ENCODE data around the gene DIS3L2.

DNA sequence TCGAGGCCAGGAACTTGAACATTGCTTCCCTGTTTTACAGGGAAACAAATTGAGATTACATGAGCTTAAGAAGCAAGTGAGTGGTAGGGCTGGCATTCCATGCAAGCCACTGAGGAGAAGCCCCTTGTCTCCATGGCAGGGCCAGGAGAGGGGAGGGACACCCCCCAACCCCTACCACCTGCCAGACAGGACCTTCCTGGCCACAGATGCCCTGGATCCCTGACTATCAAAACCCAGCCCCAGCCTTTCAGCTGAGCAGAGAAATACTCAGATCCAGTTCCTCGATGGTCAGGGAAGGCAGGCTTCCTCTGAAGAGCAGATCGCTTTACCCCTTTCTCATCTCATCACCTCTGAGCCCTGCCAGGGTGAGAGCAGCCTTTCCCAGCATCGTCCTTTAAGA, 363.3 kb downstream of the DIS3L2 start:
- no peak for TF ChIP-seq EZH2phosphoT487 (IDR thresholded peaks at IDR 0.05; ENCODE audit: insufficient read depth, low read depth)
- no peak for TF ChIP-seq EZH2 (IDR thresholded peaks at IDR 0.05; ENCODE audit: insufficient read depth, poor library complexity, severe bottlenecking)
